Measurements from ENCODE around the gene PDE11A.

The PDE11A gene

DNA sequence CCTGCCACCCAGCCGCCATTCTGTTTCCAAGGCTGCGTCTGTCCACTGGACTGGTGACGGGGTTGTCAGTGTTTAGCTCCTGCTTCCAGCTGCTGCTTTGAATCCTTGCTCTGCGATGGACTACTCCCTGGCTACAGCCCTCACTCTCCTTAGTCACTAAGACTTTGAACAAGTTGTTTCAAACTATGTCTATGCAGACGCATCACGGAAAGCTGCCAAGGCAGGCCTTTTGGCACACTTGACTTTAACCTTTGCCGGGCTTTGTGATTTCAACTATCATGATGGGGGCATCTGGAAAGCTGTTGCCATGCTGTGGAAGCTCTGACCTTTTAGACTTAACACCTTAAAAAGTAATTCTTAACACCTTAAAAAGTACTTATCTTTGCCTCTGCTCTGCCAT is 54.4 kb downstream of the PDE11A start:
- TF ChIP-seq, protein P1, sequence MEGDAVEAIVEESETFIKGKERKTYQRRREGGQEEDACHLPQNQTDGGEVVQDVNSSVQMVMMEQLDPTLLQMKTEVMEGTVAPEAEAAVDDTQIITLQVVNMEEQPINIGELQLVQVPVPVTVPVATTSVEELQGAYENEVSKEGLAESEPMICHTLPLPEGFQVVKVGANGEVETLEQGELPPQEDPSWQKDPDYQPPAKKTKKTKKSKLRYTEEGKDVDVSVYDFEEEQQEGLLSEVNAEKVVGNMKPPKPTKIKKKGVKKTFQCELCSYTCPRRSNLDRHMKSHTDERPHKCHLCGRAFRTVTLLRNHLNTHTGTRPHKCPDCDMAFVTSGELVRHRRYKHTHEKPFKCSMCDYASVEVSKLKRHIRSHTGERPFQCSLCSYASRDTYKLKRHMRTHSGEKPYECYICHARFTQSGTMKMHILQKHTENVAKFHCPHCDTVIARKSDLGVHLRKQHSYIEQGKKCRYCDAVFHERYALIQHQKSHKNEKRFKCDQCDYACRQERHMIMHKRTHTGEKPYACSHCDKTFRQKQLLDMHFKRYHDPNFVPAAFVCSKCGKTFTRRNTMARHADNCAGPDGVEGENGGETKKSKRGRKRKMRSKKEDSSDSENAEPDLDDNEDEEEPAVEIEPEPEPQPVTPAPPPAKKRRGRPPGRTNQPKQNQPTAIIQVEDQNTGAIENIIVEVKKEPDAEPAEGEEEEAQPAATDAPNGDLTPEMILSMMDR (IDR thresholded peaks at IDR 0.05; ENCODE audit: extremely low read depth, insufficient read depth, missing control alignments) = no peak

DNA sequence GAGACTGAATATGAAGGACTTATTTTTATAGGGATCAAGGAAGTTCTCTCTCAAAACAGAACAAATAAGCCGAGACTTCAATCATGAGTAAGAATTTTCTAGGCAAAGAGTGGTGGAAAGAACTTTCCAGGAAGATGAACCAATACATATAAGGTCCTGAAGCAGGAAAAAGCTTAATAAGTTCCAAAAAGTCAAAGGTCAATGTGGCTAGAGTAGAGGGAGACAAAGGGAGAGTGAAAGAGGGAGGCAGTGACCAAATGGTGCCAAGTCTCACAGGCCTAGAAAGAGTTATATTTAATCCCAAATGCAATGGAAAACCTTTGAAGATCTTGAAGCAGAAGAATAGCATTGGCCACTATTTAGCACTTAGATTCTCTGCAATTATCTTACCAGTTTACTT is 56.0 kb downstream of the PDE11A start:
- in situ Hi-C loops (cut with MboI; ENCODE audit: low pct_unique_long_range_greater_than_20kb, low sequenced_read_pairs, unreplicated experiment) = no loop called here

More for the DNA sequence above, 54.4 kb downstream of the PDE11A start:
- DNase-seq (ENCODE audit: low spot score) = no peak
- in situ Hi-C loops (cut with MboI; ENCODE audit: low pct_unique_long_range_greater_than_20kb, low sequenced_read_pairs, unreplicated experiment) = no loop called here

DNA sequence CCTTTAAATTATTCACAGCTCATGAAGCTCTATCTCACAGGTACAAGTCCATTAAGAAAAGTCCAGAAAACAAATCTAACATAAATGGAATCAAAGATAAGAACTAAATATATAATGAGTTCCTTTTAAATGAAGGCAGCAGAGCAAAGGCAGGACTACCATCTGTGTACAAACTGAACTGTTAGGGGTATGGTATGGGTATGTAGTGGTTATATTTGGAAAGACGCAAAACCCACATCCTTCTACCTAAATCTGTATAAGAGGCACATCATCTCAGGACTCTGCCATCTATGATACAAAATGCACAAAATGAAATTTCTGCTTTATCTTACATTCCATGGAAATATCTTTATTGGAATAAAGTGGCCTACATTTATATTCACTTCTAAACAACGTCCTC is 59.9 kb downstream of the PDE11A start:
- TF ChIP-seq, protein P1 (IDR thresholded peaks at IDR 0.05; ENCODE audit: extremely low read depth, insufficient read depth, missing control alignments) = no peak
- in situ Hi-C loops (cut with MboI; ENCODE audit: low pct_unique_long_range_greater_than_20kb, low sequenced_read_pairs, unreplicated experiment) = no loop called here
- DNase-seq (ENCODE audit: low spot score) = no peak

More for the DNA sequence above, 56.0 kb downstream of the PDE11A start:
- TF ChIP-seq, protein P1 (IDR thresholded peaks at IDR 0.05; ENCODE audit: extremely low read depth, insufficient read depth, missing control alignments) = no peak
- DNase-seq (ENCODE audit: low spot score) = no peak

DNA sequence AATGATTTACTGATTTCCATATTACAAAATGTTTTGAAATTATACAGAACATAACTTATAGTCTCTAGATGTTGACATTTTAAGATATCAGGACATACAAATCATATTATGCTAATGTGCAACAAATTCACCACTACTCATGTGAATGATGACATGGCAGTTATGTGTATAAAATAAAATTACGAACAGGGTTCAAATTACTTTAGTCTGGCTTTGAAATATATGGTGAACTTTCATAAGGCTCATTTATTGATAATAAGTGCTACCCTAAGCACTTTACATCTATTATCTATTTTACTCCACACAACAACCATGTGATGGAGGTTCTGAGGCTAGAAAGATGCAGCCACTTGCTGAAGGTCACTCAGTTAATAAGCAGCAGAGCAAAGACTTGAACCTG is 62.8 kb downstream of the PDE11A start:
- no peak for DNase-seq (ENCODE audit: low spot score)
- in situ Hi-C loops (cut with MboI; ENCODE audit: low pct_unique_long_range_greater_than_20kb, low sequenced_read_pairs, unreplicated experiment) = no loop called here
- TF ChIP-seq, protein P1 (IDR thresholded peaks at IDR 0.05; ENCODE audit: extremely low read depth, insufficient read depth, missing control alignments) = no peak

DNA sequence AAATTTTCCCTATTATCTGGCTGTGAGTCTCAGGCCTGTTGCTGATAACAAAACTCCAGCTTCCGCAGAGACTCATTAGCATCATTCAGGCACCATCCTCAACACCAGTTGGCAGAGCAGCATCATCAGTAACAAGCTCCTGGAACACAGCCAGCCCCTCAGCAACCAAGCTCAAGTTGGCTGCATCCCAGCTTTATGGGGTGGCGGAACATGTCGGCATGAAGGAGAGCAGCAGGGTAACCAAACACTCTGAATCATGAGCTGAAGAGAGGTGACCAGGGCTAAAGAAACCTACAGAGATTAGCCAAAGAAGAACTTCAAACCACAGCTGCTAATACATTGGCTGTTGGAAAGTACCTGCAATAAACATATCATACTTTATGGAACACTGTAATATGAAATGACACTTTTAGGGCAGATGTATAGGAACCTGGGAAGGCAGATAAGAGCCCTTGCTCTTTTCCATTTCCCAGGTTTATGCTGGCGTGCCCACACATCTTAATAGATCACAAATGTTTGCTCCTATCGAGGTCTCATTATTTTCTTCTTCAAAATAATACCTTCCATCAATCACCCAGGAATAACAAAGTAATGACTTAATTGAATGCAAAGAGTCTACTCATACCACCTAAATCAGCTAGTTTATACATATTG is 63.8 kb downstream of the PDE11A start:
- TF ChIP-seq, protein P1 (IDR thresholded peaks at IDR 0.05; ENCODE audit: extremely low read depth, insufficient read depth, missing control alignments) = no peak
- DNase-seq (ENCODE audit: low spot score) = no peak
- in situ Hi-C loops (cut with MboI; ENCODE audit: low pct_unique_long_range_greater_than_20kb, low sequenced_read_pairs, unreplicated experiment) = no loop called here

DNA sequence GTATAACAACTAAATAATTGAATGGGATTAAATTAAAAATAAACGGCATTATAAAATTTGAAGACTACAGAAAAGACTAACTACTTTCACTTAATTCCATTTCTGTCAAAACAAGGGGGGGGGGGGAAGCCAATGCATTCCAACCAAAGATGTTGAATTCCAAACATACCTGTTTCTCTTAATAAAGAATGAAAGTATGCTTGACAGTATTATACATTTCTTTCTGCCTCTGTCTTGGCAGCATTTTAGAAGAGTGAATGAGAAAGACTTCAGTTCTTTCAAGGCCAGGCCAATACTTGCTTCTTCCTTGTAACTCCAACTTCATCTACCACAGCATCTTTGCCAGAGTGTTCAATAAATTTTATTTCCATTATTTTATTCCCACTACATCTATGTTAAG is 65.9 kb downstream of the PDE11A start:
- TF ChIP-seq, protein P1 (IDR thresholded peaks at IDR 0.05; ENCODE audit: extremely low read depth, insufficient read depth, missing control alignments) = no peak
- in situ Hi-C loops (cut with MboI; ENCODE audit: low pct_unique_long_range_greater_than_20kb, low sequenced_read_pairs, unreplicated experiment) = no loop called here
- DNase-seq (ENCODE audit: low spot score) = no peak

Data from GM13977 (cell line).